ENCODE data around the gene DISP2.

DNA sequence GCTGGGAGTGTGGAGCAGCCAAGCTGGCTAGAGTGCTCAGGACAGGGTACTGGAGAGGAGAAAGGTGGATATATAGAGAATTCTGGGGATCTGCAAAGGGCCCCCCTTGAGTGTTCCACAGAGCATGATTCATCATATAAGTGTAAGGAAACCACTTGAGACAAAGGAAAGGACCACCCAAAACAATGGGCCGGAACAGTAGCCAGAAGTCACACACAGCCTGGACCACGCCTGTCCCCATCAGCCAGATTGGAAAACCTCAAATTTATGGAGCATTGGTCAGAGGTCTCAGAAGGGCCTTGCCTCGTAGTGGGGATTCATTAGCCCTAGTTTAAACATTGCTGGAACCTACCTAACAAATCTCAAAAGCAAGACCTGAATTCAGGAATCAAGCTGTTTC lies 19.6 kb downstream of the DISP2 start:
- TF ChIP-seq OSR1 (CRISPR knock-in tag; IDR thresholded peaks at IDR 0.05) (no peak), ZNF70 (CRISPR knock-in tag; IDR thresholded peaks at IDR 0.05) (no peak), ZFP30 (CRISPR knock-in tag; IDR thresholded peaks at IDR 0.05) (no peak), ZNF8 (CRISPR knock-in tag; IDR thresholded peaks at IDR 0.05) (no peak), ZC3H10 (CRISPR knock-in tag; IDR thresholded peaks at IDR 0.05) (no peak), CSDC2 (CRISPR knock-in tag; IDR thresholded peaks at IDR 0.05) (no peak), RARB (CRISPR knock-in tag; IDR thresholded peaks at IDR 0.05) (no peak)
- TF ChIP-seq, protein P1, sequence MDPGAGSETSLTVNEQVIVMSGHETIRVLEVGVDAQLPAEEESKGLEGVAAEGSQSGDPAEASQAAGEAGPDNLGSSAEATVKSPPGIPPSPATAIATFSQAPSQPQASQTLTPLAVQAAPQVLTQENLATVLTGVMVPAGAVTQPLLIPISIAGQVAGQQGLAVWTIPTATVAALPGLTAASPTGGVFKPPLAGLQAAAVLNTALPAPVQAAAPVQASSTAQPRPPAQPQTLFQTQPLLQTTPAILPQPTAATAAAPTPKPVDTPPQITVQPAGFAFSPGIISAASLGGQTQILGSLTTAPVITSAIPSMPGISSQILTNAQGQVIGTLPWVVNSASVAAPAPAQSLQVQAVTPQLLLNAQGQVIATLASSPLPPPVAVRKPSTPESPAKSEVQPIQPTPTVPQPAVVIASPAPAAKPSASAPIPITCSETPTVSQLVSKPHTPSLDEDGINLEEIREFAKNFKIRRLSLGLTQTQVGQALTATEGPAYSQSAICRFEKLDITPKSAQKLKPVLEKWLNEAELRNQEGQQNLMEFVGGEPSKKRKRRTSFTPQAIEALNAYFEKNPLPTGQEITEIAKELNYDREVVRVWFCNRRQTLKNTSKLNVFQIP (CRISPR knock-in tag; IDR thresholded peaks at IDR 0.05; ENCODE audit: borderline replicate concordance, low read depth): no peak
- TF ChIP-seq, protein P2, sequence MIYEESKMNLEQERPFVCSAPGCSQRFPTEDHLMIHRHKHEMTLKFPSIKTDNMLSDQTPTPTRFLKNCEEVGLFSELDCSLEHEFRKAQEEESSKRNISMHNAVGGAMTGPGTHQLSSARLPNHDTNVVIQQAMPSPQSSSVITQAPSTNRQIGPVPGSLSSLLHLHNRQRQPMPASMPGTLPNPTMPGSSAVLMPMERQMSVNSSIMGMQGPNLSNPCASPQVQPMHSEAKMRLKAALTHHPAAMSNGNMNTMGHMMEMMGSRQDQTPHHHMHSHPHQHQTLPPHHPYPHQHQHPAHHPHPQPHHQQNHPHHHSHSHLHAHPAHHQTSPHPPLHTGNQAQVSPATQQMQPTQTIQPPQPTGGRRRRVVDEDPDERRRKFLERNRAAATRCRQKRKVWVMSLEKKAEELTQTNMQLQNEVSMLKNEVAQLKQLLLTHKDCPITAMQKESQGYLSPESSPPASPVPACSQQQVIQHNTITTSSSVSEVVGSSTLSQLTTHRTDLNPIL (CRISPR knock-in tag; IDR thresholded peaks at IDR 0.05; ENCODE audit: low read depth): no peak
- TF ChIP-seq, protein P3, sequence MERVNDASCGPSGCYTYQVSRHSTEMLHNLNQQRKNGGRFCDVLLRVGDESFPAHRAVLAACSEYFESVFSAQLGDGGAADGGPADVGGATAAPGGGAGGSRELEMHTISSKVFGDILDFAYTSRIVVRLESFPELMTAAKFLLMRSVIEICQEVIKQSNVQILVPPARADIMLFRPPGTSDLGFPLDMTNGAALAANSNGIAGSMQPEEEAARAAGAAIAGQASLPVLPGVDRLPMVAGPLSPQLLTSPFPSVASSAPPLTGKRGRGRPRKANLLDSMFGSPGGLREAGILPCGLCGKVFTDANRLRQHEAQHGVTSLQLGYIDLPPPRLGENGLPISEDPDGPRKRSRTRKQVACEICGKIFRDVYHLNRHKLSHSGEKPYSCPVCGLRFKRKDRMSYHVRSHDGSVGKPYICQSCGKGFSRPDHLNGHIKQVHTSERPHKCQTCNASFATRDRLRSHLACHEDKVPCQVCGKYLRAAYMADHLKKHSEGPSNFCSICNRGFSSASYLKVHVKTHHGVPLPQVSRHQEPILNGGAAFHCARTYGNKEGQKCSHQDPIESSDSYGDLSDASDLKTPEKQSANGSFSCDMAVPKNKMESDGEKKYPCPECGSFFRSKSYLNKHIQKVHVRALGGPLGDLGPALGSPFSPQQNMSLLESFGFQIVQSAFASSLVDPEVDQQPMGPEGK (CRISPR knock-in tag; IDR thresholded peaks at IDR 0.05; ENCODE audit: borderline replicate concordance): no peak

Measured in SK-N-SH treated with all-trans-retinoic acid at 6 μM for 48 hours (cell line).